Smooth muscle cell of the brain vasculature (primary cell): ENCODE results near the gene EGFL7.

Experiments
- DNase-seq: peaks from one replicate; pipeline ENCODE4 v3.0.0-alpha.2; 2012; ENCODE audit warnings: low read depth, low spot score

EGFL7 gene

GRCh38 chr9:136672431-136673087, 9.8 kb downstream of the EGFL7 start:
- DNase-seq, result no peak

DNA sequence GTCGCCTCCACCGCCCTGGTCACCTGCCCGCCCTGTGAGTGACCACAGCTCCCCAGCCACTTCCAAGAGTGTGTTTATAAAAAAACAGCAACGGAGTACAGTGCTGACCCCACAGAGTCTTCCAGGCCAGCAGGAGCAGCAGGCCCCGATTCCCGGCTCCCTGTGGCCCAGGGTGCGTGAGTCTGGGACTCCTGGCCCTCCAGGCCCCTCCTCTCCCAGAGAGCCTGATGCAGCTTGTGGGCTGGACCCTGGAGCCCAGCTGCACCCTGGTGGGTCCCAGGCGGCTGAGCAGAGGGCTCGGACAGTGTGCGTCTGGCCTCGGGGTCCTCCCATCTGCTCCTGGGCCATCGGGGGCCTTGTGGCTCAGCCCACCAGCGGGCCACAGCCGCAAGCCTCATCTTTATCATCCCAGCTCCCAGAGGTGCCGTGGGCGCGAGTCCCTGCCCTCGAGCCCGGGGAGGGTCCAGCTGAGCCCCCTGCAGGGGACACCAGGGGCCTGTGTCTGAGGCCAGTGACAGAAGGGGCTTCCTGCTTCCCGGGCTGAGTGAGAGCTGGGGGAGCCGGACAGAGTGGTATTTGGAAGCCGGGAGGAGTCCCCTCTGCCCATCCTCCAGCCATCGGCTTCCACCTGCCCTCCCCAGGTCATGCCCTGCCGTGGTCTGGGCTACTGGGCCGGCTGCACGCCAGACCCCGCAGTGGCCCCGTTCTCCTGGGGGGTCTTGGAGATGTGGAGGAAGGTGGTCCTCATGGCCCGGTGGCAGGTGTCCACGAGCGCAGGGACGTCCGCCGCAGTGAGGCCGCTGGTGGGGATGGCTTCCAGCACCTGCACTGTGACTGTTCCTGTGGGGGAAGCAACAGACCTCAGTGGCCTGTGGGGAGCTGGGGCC, 10.6 kb downstream of the EGFL7 start:
- DNase-seq, result no peak

- DNase-seq, result no peak
These were observed 11.5 kb downstream of the EGFL7 start for GRCh38 chr9:136673975-136674785.

GRCh38 chr9:136674786-136675349, 12.2 kb downstream of the EGFL7 start:
- DNase-seq, result no peak

DNA sequence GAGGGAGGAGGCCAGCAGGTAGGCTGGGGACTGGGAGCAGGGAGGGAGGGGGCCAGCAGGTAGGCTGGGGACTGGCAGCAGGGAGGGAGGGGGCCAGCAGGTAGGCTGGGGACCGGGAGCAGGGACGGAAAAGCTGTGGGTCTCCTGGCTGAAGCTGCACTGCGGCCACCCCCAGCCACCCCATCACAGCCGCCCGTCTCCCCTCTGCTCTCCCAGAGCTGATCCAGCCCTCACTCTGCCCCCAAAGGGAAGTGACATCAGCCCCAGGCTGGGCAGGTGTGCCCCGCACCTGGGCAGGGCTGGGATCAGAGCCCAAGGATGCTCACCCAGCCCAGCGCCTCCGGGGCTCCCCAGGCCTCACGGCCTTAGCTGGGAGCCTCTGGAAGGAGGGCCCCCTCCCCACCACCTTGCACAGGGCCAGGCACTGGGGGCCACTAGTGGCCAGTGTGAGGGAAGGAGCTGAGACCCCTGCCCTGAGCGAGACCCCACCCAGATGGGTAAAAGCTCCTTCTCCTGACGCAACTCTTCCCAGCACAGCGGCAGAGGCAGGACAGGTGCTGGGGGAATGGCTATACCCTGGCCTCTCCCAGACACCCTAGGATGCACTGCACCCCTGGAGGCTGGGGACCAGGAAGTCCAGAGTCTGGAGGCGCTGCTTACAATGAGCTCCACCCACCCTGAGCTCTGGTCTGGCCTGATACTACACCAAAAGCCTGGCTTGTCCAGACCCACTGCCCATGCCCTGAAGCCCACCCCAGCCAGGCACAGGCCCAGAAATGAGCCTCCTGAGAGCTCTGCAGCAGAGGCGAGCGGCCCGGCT, 13.0 kb downstream of the EGFL7 start:
- no peak for DNase-seq

- DNase-seq, result no peak
These were observed 13.6 kb downstream of the EGFL7 start for GRCh38 chr9:136676297-136676794.

- no peak for DNase-seq
These were observed 14.4 kb downstream of the EGFL7 start for GRCh38 chr9:136676920-136677686.

- DNase-seq, result no peak
These were observed 15.3 kb downstream of the EGFL7 start for GRCh38 chr9:136678034-136678433.

- no peak for DNase-seq
These were observed 15.9 kb downstream of the EGFL7 start for GRCh38 chr9:136678624-136679023.

GRCh38 chr9:136679431-136679941, 16.8 kb downstream of the EGFL7 start:
- DNase-seq, result no peak

DNA sequence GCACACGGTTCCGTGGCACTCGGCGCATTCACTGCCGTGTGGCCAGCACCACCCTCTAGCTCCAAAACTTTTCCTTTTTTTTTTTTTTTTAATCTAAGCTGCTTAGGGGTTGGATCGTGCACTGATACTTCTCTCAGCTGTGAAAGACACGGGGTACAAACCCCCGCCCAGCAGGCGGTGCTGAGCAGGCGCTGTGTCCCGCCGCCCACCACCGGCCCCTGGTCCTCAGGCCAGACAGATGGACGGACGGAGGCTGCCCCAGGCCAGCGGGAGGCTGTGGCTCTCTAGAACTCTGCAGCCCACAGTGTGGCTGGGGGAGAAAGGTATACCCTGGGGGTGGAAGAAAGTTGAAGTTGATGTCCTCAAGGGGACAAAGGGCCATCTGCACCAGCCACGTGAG, 18.3 kb downstream of the EGFL7 start:
- DNase-seq, result no peak

GRCh38 chr9:136681945-136682699, 19.4 kb downstream of the EGFL7 start:
- no peak for DNase-seq

DNA sequence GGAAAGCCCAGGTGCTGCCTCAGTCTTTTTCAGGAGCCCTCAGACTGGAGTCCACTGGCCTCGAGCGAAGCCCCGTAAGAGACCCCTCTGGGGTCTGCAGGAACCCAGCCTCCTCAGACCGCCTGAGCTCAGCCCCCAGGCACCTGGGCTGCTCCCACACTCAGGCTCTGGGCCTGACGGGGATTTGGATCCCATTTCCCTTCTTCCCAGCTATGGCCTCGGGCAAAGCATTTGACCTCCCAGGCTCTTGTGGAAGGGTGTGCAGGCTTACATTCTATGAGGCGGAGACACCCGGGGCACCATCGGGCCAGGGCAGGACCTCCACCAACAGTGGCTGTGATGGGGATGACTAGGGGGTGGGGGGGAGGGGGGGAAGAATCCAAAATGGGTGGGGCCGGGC, 20.0 kb downstream of the EGFL7 start:
- DNase-seq, result no peak

- DNase-seq, result no peak
These were observed 20.5 kb downstream of the EGFL7 start for GRCh38 chr9:136683173-136683745.

- no peak for DNase-seq
These were observed 21.0 kb downstream of the EGFL7 start for GRCh38 chr9:136683755-136684154.

DNA sequence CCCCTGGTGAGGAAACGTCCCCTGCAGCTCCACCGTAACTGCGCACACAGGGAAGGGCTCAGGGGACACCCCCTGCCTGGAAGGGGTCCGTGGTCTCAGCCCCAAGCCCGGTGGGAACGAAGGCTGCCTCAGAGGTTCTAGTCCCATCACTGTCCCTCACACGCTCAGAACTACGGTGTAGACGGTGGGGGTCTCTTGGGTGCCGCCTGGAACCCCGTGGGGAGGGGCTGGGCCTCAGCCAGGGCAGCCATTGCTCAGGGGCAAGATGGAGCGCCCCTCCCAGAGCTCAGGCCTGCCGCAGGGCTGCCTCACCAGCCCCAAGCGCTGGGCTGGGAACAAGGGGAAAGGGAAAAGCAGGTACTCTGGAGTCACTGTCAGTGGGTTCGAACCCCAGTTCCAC, 21.6 kb downstream of the EGFL7 start:
- no peak for DNase-seq

DNA sequence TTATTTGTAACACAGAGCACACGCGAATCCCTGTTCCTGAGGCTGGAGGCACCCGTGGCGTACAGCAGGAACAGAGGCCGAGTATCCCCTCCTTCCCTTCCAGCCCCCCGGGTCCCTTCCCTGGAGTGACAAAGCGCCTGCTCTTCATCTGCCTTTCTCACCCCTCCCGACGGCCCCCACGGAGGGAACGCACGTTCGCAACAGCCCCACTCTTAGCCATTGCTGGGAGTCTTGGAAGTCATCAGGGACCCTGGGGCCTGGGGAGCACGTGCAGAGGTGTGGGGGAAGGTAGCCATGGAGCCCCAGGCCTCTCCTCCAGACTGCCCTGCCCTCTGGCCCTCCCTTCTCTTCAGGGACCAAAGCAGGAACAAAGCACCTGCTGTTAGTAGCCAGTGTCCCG, 22.1 kb downstream of the EGFL7 start:
- no peak for DNase-seq

GRCh38 chr9:136685216-136685615, 22.5 kb downstream of the EGFL7 start:
- no peak for DNase-seq
